Amygdala (tissue), 56 donors: ENCODE measurements around the gene TBC1D4.

ENCODE experiments used
- DNase-seq, 56 donors: peaks; one replicate each; lab custom pipeline; 2025; lab: John Stamatoyannopoulos, UW

Gene TBC1D4

DNA sequence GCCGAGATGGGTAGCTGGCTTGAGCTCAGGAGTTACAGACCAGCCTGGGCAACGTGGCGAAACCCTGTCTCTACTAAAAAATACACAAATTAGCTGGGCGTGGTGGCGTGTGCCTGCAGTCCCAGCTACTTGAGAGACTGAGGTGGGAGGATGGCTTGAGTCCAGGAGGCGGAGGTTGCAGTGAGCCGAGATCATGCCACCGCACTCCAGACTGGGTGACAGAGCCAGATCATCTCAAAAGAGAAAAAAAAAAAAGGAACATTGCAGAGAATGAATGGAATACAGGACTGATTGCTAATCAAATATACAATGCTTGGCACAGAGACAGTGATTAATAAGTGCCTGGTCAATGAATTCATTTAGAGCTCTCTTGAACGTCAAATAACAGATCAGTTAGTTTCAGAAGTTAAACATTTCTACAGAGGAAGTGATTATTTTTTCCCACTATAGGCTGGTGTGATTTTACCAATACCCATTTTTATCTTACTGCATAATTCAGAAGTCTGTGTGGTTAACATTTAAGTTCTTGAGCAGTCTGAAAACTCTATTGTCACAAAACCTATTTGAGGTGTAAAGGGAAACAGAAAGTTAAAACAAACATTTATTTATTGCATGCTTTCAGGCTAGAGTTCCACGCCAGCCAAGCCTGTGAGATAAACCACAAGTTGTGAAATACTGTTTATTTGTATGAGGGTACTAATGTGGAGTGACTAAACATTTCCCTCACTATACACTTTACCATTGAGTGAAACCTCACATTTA is 7.7 kb upstream of the TBC1D4 start:
- no peak for DNase-seq

DNA sequence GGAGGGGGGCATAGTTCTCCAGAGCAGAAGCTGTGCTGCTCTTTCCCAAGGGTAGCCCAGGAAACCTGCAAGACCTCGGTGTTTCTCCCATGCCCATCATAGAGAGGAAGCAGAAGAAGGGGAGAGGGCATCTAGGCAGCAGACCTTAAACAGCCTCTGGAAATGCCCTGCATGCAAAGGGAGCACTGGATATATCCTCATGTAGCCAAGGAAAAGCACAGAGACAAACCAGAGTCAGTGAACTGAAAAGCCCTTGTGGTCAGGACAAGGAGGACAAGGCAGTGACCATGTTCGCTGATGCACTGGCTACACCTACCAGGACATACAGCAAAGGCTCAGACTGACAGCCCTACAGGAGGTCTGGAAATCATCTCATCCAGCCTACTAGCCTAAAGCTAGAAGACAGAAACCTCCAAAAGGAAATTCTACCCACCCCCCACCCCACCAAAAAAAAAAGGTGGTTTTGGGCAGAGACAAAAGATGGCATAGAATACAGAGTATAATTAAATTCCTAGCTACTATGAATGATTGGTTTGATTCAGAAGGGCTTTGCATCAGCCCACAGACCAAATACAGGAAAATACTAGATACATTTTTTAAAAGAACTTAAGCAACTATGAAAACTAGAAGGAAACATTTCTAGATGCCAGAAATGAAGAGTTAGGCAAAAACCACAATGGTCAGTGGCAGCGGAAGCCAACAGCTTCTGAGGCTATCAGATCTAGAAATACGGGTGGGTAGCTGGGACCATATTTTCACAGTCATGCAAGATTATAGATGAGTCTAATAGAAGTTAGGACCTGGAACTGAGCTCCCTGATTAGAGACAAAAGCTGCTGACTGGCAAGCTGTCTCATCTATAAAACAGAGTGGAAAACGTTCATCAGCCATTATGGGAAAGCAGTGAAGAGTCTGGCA is 4.4 kb upstream of the TBC1D4 start:
- no peak for DNase-seq

GRCh38 chr13:75485286-75486062 is 3.5 kb upstream of the TBC1D4 start:
- DNase-seq: no peak

DNA sequence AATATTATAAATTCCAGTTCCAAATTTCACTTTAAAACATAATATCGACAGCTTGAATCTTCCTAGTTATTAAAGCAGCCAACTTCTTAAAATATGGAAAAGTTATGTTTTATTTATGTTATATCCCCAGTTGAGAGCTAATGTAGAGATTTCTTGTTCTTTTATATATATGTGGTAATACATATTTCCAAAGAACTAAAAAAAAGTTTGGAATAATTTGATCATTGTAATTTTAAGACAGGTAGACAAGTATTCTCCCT is 781 bp upstream of the TBC1D4 start:
- no peak for DNase-seq

DNA sequence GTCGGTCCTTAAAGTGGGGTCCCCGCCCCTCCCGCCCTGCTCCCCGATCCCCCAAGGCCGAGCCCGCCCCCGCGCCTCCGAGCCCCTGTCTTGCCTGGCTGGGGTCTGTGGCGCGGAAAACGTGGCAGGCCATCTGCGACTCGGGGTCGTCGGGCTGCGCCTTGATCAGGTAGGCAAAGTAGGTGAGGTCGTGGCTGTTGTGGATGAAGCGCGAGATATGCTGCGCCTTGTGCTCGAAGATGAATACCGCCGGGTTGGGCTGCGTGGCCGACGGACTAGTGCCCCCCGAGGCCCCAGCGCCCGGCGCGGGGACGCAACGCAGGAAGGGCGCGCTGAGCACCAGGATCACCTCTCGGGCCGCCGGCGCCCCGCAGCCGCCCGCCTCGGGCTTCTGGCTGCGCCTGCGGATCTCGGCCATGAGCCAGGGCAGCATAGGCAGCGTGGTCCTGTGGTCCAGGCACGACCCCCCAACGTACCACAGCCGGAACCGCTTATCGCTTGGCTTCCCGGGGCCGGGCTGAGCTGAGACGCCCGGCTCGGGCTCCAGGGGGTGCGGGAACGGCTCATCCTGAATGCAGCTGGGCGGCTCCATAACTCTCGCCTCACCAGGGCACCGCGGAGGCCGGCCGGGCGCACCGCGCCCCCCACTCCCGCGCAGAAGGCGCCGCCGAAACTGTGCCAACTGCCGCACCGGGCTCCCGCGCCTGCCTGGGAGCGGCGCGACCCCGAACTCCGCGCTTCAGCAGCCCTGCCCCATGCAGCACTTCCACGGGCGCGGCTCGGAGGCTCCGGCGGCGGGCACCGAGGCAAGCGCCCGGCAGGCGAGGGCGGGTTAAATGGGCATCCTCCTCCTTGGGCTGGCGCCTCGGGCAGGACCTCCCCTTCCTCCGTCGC is 546 bp downstream of the TBC1D4 start:
- DNase-seq: peak in 27 of 56 donors; percentile 9 to 64 (median 42)

- peak in 25 of 56 donors; percentile 2 to 56 (median 23) for DNase-seq
Measured at GRCh38 chr13:75480671-75481175, 1.2 kb downstream of the TBC1D4 start.

GRCh38 chr13:75479102-75479740 is 2.7 kb downstream of the TBC1D4 start:
- DNase-seq: no peak

DNA sequence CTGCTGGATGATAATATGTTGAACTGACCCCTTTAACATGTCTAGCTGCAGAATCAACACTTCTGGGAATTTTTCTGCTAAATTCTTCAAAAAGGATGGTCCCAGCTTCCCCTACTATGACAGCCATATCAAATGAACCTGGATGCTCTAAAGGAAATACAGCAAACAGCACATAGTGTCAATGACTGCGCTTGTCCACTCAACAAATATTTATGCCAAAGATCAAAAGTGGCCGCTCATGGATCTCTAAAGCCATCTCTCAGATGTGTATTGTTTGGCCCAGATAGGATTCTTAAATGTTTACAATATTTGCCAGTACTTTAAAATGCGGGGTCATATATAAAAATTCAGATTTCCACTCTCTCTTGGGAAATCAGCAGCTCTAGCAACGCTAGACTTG is 3.3 kb downstream of the TBC1D4 start:
- no peak for DNase-seq

GRCh38 chr13:75474956-75475355 is 7.0 kb downstream of the TBC1D4 start:
- DNase-seq: no peak

DNA sequence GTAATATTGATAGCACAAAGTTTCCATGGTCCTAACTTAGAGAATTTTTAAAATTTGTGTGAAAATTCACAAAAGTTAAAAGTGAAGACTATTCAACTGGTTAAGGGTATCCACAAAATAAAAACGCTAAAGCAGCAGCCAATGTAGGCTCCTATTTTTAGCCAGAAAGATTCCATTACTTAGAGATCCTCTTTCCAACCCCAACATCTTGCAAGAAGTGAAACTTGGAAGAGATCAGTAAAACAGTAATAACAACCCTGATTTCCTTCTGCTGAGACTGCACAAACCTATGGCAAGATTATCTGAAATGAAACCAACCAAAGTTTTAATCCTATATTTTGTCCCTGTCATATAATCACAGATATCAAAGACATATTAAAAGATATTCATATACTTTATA is 8.5 kb downstream of the TBC1D4 start:
- no peak for DNase-seq

DNA sequence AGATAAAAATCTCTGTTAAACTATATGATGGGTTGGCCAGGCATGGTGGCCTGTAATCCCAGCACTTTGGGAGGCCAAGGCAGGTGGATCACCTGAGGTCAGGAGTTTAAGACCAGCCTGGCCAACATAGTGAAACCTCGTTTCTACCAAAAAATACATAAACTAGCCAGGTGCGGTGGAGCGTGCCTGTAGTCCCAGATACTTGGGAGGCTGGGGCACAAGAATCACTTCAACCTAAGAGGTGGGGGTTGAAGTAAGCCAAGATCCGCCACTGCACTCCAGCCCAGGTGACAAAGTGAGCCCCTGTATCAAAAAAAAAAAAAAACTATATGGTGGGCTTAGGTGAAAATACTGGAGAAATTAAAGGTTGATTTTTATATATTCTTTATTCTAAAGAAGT is 11.3 kb downstream of the TBC1D4 start:
- DNase-seq: no peak

DNA sequence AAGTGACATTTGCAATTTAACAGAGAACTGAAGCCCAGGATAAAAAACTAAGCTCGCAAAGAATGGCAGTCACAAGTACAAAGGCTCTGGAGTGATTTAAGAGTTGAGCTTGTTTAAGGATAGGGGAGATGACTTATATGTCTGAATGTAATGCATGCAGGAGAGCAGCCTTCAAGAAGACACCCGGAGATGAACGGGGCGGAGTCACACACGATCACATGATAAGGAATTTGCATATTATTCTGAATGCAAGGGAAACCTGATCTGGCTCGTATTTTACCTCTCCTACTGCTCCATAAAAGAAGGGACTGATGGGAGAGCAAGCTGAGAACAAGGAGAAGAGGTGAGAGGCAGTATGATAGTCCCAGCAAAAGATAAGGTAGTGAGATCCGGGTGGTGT is 12.9 kb downstream of the TBC1D4 start:
- no peak for DNase-seq

- DNase-seq: no peak
Measured at GRCh38 chr13:75468602-75469001, 13.4 kb downstream of the TBC1D4 start.

DNA sequence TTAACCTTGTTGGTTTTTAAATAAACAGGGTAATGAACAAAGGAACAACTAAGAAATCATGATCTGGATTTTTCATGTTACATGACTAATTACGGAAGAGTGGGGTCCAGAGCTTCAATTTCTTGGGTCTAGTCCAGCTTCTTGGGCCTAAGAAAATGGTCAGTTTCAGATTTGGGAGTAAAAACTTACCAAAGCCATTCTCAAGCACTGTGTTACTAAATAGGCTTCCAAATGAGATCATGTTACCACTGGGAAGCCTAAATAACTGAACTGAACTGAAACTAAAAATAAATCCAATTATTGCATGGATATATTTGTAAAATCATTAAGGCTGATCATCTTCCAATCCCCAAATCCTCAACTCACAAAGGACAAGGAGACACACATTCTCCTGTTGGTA is 13.9 kb downstream of the TBC1D4 start:
- no peak for DNase-seq

GRCh38 chr13:75467040-75467728 is 14.8 kb downstream of the TBC1D4 start:
- no peak for DNase-seq

- no peak for DNase-seq
Measured at GRCh38 chr13:75465236-75465635, 16.7 kb downstream of the TBC1D4 start.

DNA sequence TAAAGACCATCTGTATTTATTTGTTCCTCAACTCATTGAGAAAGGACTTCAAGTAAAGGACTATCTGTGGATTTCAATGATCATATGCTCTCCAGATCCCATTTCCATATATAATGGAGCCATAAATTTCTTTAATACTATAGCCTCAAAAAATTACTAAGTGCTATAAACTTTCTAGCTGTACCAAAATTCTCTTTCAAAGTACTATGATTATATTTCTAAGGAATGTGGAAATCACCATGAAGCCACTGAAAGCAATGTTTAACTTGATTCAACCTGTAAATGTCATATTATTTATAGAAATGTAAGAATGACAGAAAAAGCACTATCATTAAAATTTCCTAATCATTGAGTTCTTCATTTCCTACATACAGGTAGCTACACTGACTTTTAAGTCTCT is 20.7 kb downstream of the TBC1D4 start:
- no peak for DNase-seq

- no peak for DNase-seq
Measured at GRCh38 chr13:75460644-75461043, 21.3 kb downstream of the TBC1D4 start.
